Vagina (tissue), 1 donor: Measurements from ENCODE around the gene ARG2. TPM values are rescaled to one million over a fixed set of nuclear protein-coding genes. Genes with fewer than 3 reads are reported as not detected.

ENCODE experiments used
- small RNA-seq: library from RNA; depleted of rRNA; stranded (forward); fragments of <200 nt; gene quantifications from one replicate; pipeline ENCODE3, GENCODE V24; 2016
- total RNA-seq: library from RNA; depleted of rRNA; stranded (reverse); fragments of >200 nt; gene quantifications from one replicate; pipeline ENCODE4 v1.2.3, GENCODE V29; 2016

Gene ARG2
- total RNA-seq, 1 donor from 2014 or later: 14.2 TPM

Small RNAs within 50 kb of the gene (small RNA-seq; reads per million reads assigned to genes)
- not detected for gene AL132640.3
- gene RF00019: not detected
- not detected for gene RNA5SP386

Other genes starting within 250 kb of the ARG2 start
- 4.4 TPM for gene PLEK2, start 207.8 kb upstream of the ARG2 start, total RNA-seq
- gene TMEM229B, start 131.2 kb upstream of the ARG2 start, total RNA-seq: 9.8 TPM
- 2.5 TPM for gene PLEKHH1, start 86.6 kb upstream of the ARG2 start, total RNA-seq
- gene PIGH, start 19.7 kb upstream of the ARG2 start, total RNA-seq: 24.1 TPM
- 62.1 TPM for gene VTI1B, start 54.7 kb downstream of the ARG2 start, total RNA-seq
- 44.0 TPM for gene RDH11, start 75.8 kb downstream of the ARG2 start, total RNA-seq
- 15.0 TPM for gene RDH12, start 82.0 kb downstream of the ARG2 start, total RNA-seq
- 30.2 TPM for gene ZFYVE26, start 196.7 kb downstream of the ARG2 start, total RNA-seq
- 28.5 TPM for gene RAD51B, start 199.9 kb downstream of the ARG2 start, total RNA-seq